Measurements from ENCODE around the gene GRAMD1C.
A peak's percentile ranks its signal among the peaks of the same experiment; 100 is the strongest.
"Not testable (repeated sequence)": the region's sequence is repeated elsewhere in the genome, so short reads cannot be mapped to it uniquely, and the experiment has no call there.

Gene GRAMD1C

DNA sequence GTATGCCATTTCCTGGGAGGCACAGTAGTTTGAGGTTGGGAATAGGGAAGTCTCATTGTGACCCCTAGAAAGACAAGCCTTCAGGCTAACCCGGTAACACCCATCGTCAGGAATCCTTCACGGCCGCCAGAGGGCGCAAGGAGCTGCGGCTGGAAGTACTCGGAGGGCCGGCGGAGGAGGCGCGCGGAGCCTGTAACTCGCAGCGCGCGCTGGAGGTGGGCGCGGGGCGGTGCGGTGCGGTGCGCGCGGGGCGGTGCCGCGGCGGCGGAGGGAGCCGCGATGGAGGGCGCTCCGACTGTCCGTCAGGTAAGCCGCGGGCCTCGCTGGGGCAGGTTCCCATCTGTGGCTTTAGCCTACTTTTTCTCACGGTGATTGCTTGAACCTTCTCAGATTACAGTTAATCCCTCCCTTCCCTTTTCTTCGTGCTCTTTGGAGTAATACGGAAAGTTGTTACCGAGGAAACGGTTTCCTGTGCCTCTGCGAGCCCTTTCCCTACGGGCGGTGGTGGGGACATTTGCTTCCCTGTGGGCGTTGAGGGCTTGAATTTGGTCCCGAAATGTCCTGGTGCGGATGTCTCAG is at the start of gene GRAMD1C:
Gene GRAMD1C (plus strand): TSS at position 158 of the 579 bp plus-strand sequence. CDS start 122 bp downstream, at position 280.
- peak; percentile 68 to 72 (median 70) for DNase-seq (ENCODE audit: low read depth in 3 of 3)

DNA sequence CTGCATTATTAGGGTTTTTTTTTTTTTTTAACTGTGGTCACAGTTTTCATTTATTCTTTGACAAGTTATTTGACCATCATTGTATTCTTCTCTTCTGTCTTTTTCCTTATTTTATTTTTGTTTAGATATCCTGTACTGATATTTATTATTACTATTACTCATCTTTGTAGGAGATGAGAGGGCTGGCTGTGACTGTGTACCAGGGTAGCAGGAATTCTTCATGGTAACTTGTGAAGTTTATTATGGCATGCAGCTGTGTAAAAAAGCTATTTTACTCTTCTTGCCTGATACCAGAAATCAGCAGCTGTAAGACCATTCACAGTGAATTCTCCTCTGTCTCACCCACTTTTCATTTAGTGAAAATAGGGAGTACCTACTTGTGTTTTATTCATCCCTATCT is 47.2 kb upstream of the GRAMD1C start:
- no peak for DNase-seq (ENCODE audit: low read depth in 3 of 3)

DNA sequence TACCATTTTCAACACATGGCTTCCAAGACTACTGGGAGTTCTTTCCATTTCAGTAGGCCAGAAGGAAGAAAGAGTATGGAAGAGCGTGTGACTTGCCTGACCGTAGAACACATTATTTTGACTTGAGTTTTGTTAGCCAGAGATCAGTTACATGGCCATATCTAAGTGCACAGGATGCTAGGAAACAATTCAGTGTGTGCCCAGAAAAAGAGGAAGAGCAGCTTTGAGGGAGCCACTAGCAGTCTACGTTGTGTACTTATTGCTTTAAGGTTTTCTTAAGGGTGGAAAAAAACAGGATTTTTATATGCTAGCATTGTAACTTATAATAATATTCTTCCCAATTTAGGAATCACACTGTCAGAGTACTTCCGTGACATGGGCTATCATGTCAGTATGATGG is 44.1 kb upstream of the GRAMD1C start:
- DNase-seq (ENCODE audit: low read depth in 3 of 3) = no peak

DNA sequence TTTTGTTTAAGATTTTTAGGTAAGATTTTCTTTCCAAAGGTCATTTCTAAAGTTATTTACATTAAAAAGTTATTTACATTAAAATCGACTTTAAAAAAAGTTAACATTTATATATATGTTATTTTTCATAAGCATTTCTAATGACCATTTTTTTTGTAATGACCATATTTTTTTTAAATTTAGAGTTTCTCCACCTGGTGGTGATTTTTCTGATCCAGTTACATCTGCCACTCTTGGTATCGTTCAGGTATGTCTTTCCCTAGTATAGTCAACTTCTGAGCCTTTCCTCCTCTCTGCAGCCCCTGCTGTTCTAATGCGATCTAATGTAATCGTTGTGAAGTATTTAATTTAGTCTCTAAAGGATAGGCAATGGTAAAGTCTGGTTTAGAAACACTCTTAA is 42.9 kb upstream of the GRAMD1C start:
- no peak for DNase-seq (ENCODE audit: low read depth in 3 of 3)

DNA sequence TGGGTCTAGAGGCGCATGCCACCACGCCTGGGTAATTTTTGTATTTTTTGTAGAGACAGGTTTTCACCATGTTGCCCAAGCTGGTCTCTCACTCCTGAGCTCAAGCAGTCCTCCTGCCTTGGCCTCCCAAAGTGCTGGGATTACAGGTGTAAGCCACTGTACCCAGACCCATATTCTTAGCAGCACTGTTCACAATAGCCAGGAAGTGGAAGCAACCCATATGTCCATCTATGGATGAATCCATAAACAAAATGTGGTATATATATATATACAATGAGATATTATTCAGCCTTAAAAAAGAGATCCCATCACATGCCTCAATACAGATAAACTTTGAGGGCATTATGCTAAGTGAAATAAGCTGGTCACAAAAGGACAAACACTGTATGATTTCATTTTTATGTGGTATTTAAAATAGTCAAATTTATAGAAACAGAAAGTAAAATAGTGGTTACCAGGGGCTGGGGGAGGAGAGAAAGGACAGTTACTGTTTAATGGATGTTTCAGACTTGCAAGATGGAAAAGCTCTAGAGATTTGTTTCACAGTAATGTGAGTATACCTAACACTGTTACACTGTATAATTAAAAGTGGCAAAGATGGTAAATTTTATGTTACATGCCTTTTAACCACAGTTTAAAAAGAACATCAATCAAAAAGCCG is 35.7 kb upstream of the GRAMD1C start:
- no peak for DNase-seq (ENCODE audit: low read depth in 3 of 3)

DNA sequence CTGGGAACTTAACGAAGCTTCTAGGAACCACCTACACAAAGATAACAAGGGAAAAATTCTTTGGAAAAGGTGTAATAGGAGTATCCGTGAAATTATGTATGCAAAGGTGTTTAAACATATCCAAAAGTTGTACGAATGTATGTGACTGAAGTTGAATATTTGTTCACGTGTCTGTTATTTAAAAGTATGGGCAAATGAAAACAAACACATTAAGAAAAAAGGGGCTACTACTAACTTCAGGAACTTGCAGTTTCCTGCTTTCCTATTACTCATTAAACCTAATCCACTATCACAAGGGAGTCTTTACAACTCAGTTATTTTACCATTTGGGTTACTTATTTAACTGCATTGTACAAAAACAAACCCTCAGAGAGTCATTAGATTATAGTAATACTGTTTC is 33.9 kb upstream of the GRAMD1C start:
- no peak for DNase-seq (ENCODE audit: low read depth in 3 of 3)

DNA sequence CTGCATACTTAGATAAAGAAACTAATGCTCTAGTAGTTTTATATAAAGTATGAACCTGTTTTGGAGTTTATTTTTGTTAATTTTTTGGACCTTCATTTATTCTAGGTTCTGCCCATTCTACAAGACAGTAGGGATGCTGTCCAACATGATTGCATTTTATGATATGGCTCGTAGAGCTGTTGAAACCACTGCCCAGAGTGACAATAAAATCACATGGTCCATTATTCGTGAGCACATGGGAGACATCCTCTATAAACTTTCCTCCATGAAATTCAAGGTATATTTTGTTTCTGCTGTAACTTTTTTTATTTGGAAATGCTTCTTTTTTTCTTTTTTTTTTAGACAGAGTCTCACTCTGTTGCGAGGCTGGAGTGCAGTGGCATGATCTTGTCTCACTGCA is 33.3 kb upstream of the GRAMD1C start:
- no peak for DNase-seq (ENCODE audit: low read depth in 3 of 3)

DNA sequence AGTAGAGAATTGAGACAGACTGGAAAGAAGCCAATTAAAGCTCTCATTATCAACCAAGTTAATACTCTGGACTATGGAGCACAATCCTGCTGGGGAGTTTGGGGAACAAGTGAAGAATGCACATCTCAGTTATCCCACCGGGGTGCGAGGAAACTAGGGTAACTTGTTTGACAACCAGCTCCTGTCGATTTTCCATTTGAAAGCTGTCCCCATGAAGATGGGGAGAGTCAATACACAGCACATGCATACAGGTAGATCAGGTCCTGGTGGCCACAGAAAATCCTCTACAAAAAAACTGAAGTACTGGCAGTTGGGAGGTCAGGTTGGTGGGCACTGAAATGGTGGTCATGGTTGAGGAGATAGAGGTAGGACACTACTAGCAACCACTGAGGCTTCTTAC is 25.7 kb upstream of the GRAMD1C start:
- no peak for DNase-seq (ENCODE audit: low read depth in 3 of 3)

DNA sequence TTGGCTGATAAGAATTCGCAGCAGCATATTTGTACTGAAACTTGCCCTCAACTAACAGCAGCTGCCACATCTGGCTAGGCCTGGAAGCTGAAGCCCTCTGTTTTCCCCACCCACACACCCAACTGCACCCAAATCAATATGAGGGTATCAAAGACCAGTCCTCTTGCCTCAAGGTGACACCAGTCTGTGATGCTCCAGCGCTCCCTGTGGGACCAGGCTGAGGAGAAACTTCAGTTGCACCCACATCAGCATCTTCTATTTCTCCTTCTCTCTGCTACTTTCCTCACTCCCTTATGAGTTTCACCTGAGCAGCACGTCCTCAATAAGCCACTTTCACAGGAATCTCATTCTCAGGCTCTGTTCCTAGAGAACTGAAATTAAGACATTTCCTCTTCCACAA is 18.7 kb upstream of the GRAMD1C start:
- no peak for DNase-seq (ENCODE audit: low read depth in 3 of 3)

DNA sequence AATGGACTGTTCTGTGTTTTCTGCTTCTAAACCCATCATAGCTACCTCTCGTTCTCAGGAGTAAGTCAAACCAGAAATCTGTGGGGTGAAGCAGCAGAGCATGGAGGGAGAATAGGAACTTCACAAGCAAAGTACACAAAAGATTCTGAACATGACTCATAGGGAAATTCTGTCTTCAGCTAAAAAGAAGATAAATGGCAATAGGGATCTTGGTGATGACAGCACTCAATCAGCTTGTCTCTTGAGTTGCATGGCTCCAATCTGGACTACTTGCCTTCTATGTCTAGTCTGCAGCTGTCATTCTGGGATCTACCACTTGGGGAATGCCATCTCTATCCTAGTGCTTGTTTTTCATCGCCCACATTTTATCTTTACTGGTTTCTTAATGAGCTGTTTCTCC is 13.5 kb upstream of the GRAMD1C start:
- no peak for DNase-seq (ENCODE audit: low read depth in 3 of 3)

DNA sequence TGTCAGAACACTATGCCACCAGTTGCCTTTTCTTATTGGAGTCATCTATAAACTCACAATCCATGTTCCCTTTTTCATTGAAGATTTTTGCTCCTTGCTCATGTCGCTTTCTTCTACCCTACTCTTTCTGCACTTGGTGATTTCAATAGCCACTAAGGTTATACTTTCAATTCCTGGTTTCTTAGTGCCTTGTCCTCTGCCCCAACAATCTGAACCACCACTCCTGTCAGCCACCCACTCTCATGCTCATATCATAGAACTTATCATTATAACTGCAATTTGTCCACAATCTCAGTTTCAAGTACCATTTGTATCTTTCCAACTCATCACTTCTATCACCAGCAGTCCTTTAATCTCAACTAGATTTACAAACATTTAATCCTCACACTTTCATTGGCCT is 10.0 kb upstream of the GRAMD1C start:
- no peak for DNase-seq (ENCODE audit: low read depth in 3 of 3)

DNA sequence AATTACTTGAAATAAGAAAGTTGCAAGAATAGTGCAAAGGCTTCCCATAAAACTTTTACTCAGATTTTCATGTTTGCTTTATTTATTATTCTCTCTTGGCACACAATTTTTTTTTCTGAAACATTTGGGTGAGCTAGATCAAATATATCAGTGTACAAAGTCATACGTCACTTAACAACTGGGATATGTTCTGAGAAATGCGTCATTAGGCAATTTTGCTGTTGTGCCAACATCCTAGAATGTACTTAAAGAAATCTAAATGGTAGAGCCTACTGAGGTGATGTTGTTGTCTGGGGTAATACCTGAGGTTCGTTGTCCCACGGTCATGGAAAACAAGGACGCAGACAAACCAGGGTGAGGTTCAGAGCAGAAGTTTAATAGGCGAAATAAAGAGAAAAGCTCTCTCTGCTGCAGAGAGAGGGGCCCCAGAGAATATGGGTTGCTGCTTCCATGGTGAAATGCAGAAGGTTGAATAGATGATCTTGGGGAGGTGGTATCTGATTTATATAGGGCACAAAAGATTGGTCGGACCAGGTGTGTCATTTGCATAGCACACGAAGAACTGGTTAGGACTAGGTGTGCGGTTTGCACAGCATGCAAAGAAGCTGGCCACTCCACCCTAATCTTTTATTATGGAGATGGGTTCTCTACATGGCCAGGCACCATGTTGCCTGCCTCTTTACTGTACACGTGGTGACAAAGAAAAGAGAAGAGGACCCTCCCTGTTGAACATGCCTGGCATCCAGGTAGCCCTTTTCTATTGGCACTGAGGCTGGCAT is 8.8 kb upstream of the GRAMD1C start:
- DNase-seq (ENCODE audit: low read depth in 3 of 3) = no peak

DNA sequence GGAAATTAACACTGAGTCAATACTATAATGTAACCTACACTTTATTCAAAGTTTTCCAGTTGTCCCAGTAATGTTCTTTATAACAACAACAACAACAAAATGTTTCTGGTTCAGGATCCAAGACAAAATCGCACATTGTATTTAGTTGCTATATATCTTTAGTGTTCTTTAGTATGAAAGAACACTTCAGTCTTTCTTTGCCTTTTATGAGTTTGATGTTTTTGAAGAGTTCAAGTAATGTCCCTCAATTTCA is 7.6 kb upstream of the GRAMD1C start:
- no peak for DNase-seq (ENCODE audit: low read depth in 3 of 3)

DNA sequence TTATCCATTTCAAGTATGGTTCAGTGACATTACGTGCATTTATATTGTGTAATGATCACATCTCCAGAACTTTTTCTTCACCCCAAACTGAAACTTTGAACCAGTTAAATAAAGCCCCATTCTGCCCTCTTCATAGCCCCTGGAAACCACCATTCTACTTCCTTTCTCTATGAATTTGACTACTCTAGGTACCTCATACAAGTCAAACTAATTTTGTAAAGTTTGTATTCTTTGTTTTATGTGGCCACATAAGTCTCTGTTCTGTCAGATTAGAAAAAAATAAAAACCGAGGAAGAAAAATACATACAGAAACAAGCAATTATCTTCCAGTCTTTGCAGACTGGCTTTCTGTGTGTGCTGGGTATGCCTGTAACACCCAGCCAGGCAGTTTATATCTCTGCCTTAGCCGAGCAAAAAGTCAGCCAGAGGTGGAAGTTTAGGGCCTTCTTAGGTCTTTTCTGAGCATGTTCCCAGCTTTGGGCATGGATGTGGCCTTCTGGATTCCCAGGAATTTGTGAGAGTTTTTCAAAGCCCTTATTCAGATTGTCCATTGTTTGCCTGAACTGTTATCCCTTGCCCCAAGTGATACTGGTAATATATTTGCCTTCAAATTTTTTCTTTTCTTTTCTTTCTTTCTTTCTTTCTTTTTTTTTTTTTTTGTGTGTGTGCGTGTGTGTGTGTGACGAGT is 6.0 kb upstream of the GRAMD1C start:
- DNase-seq (ENCODE audit: low read depth in 3 of 3) = no peak

DNA sequence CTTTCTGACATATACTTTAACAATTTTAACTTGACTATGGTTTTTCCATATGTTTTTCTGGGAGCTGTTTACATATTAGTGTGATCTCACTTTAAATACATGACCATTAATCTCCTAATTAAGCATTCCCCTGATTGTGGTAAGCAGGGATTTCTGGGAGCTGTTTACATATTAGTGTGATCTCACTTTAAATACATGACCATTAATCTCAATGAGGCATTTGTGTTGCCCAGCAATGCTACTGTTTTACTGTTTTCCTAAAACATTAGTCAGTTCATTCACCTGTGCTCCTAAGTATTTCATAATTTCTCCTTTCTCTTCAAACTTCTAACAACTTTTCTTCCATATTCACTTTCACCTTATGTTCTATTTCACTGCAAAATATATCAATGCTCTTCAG is 3.6 kb upstream of the GRAMD1C start:
- DNase-seq (ENCODE audit: low read depth in 3 of 3) = no peak

DNA sequence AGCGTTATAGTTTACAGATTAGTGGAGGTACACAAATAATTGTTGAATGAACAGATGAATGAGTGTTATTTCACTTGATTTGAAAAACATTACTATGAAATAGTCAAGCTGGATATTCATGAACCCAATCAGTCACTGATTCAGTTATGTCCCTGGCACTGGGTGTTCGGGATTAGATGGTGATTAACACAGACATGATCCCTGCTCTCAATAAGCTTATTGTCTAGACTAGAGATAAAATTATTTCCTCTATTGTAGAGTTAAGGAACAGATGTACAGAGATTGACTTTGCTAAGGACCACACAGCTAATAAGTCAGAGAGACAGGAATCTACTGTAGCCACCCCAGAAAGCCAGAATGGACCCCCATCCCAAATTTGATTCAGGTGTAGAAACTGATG is 963 bp downstream of the GRAMD1C start:
- DNase-seq (ENCODE audit: low read depth in 3 of 3) = no peak

DNA sequence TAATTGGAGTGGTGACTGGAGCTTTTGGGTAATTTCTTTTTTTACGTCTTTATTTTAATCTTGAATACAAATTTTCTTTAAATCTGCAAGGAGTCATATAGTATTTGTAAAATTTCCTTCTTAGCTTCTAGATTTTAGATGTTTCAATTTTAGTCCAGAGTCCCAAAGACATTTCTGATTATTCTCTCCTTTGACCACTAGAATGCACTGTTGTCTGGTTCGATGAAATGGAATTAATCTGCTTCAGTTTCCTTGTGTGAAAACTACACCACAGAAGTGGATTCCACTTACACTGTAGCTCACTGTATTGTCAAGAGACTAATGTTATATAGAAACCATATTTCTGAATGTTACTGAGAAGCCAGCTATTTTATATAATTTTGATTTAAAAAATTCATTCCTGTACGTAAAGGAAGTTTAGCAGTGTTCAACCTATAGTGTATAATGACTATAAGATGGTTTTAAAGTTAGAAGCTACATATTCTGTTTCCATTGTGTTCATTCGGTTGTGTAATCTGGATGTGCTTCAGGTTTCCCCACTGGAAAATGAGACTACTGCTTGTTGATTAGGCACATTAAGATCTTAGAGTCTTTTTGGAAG is 6.1 kb downstream of the GRAMD1C start:
- DNase-seq (ENCODE audit: low read depth in 3 of 3) = no peak

DNA sequence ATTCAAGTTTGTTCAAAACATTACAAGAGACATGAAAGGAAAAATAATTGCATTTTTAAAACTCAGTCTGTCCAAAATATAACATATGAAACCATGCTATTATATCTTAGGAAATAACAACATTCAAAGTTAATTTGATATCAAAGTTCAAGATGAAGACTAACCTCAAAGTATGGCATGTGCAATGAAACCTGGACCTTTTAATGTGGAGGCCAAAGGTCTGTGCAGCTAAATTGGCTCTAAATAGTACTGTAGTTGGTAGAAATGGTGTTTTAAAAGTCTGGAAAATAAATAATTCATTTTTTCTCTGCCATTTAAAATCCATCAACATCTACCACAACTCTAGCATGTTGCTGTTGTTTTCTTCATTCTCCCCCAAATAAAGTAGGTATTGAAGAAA is 8.7 kb downstream of the GRAMD1C start:
- no peak for DNase-seq (ENCODE audit: low read depth in 3 of 3)

DNA sequence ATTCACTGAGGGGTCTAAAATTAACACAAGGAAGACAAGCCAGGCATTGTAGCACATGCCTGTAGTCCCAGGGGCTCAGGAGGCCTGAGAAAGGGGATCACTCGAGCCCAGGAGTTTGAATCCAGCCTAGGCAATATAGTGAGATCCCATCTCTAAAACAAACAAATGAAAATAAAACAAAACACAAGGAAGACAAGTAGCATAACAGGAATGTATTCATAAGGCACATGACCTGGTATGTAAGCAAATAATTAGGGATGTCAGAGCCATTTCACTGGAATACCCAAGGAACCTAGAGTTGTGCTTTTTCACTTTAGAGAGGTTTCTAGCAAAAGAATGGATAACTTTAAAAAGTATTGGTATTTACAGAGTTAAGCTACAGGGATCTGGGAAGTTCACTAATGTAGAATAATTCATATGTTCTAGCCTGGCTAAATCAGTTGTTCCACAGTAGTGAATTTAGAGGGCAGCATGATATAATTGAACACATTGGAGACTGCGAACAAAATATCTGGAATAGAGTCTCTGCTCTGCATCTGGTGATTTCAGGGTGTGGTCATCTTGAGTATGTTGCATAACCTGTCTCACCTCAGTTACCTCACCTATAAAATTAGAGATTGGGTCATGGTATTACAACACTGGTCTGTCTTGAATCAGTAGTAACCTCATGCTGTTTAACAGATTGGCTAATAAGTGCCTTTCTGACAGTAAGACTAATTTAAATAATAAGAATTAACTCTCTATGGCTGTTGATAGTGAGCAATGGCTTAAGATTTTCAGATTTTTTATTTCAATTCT is 9.3 kb downstream of the GRAMD1C start:
- DNase-seq (ENCODE audit: low read depth in 3 of 3) = no peak

DNA sequence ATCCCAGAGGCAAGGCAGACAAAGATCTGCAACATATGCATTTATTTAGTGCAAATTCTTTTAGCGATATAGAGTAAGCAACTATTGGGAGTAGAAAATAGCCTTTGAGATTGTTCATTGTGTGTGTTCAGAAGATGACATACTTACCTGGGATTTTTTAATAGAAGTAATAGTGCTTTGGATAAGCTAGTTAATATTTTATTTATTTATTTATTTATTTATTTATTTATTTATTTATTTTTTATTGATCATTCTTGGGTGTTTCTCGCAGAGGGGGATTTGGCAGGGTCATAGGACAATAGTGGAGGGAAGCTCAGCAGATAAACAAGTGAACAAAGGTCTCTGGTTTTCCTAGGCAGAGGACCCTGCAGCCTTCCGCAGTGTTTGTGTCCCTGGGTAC is 10.5 kb downstream of the GRAMD1C start:
- not testable (repeated sequence) for DNase-seq (ENCODE audit: low read depth in 3 of 3)

DNA sequence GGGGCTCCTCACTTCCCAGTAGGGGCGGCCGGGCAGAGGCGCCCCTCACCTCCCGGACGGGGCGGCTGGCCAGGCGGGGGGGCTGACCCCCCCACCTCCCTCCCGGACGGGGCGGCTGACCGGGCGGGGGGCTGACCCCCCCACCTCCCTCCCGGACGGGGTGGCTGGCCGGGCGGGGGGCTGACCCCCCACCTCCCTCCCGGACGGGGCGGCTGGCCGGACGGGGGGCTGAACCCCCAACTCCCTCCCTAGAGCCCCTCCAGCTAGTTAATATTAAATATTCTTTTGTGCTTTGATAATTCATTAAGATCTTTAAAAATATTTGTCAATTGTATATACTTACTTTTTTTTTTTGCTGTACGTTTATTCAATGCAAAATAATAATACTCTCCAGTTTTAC is 11.3 kb downstream of the GRAMD1C start:
- DNase-seq (ENCODE audit: low read depth in 3 of 3) = not testable (repeated sequence)

DNA sequence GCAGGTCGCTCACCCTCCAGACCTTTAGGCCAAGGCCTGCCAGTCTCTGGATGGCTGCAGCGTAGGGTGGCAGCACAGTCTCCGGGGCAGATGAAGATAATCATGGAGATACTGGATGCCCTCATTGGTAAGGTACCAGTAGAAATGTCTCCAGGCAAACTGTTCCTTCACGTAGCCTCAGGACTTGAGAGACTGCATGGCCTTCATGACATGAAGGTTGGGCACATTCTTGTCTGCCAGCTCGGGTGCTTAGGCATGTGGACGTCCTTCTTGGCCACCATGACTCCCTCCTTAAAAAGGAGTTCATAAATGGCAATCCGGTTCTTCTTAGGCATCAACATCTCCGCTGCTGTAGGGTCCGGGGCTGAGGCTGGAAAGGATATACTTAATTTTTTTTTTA is 11.8 kb downstream of the GRAMD1C start:
- not testable (repeated sequence) for DNase-seq (ENCODE audit: low read depth in 3 of 3)
